Upper lobe of left lung (tissue), 4 donors: ENCODE measurements around the gene BCL2.

Experiments
- POLR2AphosphoS5 ChIP-seq, 2 donors: sonication (generic); formaldehyde crosslinking; IDR thresholded peaks; one replicate each; pipeline ENCODE4 v1.5.1; 2017; ENCODE audit warnings: antibody characterized with exemption in 2 of 2
- TF ChIP-seq, protein P1 (sequence below), 6 experiments: fragments of 450-650 bp in 4 of 6; fragments of 200-600 bp in 2 of 6; sonication (generic) in 2 of 6; IDR thresholded peaks; one replicate each; pipeline ENCODE4 v1.5.1; 2016 to 2019; ENCODE audit warnings: antibody characterized with exemption in 6 of 6

DNA sequence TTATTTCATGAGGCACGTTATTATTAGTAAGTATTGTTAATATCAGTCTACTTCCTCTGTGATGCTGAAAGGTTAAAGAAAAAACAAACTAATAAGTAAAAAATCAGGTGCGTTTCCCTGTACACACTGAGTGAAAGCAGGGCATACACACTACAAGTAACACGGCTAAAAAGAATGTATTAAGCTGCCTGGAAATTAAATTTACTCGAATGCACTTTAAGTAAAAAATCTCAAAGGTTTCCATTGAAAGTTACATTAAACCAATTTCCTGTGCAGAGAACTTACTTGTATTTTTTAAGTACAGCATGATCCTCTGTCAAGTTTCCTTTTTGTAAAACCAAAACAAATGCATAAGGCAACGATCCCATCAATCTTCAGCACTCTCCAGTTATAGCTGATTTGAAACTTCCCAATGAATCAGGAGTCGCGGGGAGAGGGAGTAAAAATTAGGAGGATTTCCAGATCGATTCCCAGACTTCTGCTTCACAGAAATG, 633 bp downstream of the BCL2 start:
- TF ChIP-seq, protein P1, sequence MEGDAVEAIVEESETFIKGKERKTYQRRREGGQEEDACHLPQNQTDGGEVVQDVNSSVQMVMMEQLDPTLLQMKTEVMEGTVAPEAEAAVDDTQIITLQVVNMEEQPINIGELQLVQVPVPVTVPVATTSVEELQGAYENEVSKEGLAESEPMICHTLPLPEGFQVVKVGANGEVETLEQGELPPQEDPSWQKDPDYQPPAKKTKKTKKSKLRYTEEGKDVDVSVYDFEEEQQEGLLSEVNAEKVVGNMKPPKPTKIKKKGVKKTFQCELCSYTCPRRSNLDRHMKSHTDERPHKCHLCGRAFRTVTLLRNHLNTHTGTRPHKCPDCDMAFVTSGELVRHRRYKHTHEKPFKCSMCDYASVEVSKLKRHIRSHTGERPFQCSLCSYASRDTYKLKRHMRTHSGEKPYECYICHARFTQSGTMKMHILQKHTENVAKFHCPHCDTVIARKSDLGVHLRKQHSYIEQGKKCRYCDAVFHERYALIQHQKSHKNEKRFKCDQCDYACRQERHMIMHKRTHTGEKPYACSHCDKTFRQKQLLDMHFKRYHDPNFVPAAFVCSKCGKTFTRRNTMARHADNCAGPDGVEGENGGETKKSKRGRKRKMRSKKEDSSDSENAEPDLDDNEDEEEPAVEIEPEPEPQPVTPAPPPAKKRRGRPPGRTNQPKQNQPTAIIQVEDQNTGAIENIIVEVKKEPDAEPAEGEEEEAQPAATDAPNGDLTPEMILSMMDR (IDR thresholded peaks at IDR 0.05): no peak
- no peak for TF ChIP-seq POLR2AphosphoS5 (IDR thresholded peaks at IDR 0.05)
